Breast epithelium (tissue), 3 donors: ENCODE data around the gene FCRL2.

Source experiments
- POLR2A ChIP-seq: fragments of 450-650 bp; IDR thresholded peaks from one replicate; pipeline ENCODE4 v1.6.1; 2016; ENCODE audit warnings: antibody characterized with exemption, mild to moderate bottlenecking, moderate library complexity
- TF ChIP-seq, protein P1 (sequence below), 3 donors: fragments of 450-650 bp; IDR thresholded peaks; one replicate each; pipeline ENCODE4 v1.5.1; 2016 to 2017; ENCODE audit warnings: antibody characterized with exemption in 3 of 3, mild to moderate bottlenecking in 3 of 3, moderate library complexity in 3 of 3

DNA sequence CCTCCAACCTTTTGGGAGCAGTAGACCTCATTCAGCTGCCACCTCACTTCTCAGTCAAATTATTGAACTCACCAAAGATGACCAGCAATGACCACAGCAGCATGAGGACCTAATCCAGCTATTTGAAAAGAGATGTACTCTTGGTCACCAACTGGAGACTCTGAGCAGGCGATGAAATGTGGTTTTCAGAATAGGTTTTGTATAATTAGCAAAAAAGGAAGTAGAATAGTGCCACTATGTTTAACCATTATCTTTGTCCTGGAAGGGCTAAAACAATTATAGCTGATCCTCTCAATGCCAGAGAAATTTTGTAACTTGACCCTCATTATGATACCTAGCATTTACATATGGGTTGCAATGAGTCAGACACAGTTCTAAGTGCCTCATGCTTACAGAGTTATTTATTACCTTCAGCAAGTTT is at the start of gene FCRL2:
- TF ChIP-seq, protein P1, sequence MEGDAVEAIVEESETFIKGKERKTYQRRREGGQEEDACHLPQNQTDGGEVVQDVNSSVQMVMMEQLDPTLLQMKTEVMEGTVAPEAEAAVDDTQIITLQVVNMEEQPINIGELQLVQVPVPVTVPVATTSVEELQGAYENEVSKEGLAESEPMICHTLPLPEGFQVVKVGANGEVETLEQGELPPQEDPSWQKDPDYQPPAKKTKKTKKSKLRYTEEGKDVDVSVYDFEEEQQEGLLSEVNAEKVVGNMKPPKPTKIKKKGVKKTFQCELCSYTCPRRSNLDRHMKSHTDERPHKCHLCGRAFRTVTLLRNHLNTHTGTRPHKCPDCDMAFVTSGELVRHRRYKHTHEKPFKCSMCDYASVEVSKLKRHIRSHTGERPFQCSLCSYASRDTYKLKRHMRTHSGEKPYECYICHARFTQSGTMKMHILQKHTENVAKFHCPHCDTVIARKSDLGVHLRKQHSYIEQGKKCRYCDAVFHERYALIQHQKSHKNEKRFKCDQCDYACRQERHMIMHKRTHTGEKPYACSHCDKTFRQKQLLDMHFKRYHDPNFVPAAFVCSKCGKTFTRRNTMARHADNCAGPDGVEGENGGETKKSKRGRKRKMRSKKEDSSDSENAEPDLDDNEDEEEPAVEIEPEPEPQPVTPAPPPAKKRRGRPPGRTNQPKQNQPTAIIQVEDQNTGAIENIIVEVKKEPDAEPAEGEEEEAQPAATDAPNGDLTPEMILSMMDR (IDR thresholded peaks at IDR 0.05) = no peak
- TF ChIP-seq POLR2A = no peak
